Activated CD4-positive, alpha-beta T cell treated with anti-CD3 and anti-CD28 coated beads for 1 hour (primary cell): Measurements from ENCODE around the gene APOB.

Experiments used
- DNase-seq: peaks from one replicate; pipeline ENCODE4 v3.0.0-alpha.2; 2020

Gene APOB

DNA sequence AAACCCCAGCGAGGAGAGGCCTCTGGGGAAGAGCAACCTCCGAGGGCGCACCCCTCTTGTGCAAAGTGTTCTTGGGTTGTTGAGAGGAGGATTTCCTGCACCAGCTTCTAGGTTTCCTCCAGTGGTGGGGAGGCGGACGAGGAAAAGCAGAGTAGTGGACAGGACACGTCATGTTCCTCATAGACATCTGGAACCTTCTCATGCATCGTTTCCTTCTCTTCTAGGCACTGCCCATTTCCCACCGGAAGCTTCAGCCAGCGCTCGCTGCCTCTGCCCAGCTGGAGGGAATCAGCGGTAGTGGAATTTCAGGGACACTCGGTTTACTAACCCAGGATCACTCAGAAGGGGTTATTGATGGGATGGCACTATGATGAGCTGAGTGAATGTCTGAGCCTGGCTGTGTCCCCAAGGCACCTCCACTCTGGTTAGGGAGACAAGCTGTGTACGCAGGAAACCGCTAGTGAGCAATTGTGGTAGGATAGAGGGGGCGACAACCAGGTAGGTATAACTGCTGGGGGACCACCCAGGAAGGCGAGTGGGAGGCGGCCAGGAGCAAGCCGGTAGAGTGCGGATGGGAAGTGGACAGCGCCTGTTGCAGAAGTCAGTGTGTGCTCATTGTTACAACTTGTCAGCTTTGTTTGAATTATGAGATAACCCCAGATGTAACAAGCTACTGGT lies 960 bp upstream of the APOB start:
- DNase-seq: no peak

DNA sequence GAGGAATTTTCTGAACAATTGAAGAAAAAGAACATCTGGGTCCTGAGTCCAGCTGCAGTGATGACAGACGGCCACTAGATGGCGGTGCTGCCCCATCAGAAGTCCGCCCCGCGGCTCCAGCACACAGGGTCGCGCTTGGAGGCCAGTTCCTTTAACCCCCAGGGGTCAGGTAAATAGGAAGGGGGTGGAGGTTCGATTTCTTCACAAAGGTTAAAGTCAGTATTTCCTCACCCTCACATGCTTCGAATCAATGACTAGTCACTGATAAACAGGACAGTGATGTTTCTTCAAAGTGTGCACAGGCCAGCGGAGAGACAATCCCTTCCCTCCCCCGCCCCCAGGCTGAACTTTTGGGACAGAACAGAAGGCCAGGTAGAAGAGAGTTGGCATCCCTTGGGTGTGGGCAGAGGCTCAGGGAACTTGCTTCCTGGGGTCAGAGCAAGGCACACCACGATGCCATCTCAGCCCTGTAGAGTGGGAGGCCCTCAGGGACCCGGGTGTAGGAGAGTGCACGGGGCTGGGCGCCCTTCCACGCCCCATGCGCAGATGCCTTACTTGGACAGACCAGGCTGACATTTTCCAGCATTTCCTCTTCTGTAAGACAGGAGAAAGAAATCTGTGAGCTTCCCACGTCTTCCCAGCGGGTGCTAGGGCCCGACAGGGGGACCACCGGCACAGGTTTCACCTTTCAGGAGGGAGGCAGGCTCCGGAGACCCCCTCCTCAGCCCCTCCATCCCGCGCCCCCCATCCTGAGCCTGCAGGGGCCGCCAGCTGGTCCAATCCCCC lies 722 bp downstream of the APOB start:
- DNase-seq: peak; percentile 33

DNA sequence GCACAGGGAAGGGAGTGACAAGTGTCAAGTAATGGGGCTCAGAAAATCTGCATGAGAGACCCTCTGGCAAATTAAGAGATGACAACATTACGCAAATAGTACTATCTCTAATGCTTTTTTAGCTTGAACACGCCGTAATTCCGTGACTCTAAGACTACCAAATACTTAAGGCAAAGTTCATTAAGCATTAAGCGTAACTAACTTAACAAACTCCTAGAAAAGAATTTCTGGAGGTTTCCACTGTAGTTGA lies 1.2 kb downstream of the APOB start:
- no peak for DNase-seq

DNA sequence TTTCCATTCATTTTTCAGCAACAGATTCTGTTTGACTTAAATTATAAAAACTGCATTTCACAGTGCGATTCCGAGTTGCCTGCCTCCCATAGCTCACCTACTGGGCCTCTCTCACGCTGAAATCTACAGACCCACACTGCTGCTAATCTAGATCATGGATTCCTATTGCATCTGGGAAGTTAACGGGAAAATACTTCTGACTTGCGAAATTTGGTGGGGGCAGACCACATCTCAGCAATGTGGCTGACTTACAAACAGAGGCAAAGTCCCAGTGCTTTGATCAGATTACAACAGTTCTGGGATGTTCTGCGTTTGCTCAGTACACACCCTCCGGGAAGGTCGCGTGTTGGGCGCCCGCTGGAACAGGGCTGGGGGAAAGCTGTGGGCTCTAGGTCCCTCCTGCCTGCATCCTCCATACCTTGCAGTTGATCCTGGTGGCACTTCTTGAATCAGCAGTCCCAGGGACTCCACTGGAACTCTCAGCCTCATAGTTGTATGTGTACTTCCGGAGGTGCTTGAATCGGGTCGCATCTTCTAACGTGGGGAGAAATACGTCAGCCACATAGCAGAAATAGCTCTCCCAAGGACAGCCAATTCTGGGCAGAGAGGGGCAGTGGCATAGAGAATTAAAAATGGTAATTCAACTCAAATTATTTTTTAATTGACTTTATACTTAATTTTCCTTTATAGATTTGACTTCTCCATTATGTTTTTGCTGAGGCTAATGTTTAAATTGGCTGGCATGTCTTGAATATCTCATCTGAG lies 1.7 kb downstream of the APOB start:
- no peak for DNase-seq

DNA sequence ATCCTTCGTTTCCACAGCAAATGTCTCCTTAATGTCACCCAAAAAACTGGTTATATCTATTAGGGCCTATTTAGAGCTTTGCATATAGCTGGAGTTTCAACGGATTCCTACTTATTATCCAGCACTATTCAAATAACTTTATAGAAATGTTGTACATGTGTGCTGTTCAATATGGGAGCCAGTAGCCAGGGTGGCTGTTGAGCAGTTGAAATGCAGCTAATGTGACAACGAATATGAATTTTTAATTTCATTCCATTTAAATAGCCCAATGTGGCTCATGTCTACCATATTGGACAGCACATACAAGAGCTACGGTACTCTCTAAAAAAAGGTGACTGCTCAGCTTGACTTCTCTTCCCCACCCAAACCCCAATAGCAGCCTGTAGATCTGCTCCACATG lies 2.4 kb downstream of the APOB start:
- no peak for DNase-seq

DNA sequence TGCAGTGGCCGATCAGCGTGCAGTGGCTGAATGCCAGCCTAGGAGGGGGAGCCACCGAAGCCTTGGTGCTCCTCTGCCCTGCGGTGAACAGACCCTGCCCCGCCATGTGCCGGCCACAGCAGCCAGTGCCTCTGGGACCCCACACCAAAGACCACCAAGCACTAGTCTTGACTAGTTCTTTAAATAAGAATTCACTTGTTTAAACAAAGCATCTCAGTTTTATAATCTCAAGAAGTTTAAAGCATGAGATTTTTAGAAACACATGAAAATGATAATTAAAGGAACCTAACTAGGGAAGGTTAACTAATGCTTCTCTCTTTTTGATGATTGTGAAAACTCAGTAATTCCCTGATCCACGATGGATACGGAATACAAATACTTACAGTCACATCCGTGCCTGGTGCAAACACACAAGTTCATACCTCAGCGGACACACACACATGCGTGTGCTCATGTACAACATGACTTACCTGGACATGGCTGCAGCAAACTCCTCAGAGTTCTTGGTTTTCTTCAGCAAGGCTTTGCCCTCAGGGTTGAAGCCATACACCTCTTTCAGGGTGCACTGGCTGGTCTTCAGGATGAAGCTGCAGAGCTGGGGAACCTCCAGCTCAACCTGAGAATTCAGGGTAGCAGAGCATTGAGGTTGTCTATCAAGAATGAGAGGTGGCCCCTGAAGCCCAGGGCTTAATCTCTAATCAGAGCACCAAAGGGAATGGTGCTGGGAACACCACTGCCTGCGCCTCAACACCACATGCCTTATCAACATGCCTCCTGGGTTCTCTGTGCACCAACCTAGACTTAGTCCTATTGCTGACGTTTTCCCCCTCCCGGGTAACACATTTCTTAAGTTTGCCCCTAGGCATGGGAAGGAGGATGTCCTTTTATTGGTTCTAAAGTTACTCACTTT lies 3.1 kb downstream of the APOB start:
- DNase-seq: no peak

DNA sequence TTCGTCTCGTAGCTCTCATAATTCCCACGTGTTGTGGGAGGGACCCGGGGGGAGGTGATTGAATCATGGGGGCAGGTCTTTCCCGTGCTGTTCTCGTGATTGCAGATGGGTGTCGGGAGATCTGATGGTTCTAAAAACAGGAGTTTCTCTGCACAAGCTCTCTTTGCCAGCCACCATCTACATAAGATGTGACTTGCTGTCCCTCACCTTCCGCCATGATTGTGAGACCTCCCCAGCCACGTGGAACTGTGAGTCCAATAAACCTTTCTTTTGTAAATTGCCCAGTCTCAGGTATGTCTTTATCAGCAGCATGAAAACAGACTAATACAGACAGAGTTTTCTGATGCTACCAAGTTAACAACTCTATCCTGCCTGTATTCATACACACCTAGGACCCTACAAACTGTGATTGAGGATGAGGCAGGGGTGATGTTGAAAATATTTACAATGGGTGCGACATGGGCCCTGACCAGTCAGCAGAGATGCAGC lies 3.9 kb downstream of the APOB start:
- DNase-seq: no peak

DNA sequence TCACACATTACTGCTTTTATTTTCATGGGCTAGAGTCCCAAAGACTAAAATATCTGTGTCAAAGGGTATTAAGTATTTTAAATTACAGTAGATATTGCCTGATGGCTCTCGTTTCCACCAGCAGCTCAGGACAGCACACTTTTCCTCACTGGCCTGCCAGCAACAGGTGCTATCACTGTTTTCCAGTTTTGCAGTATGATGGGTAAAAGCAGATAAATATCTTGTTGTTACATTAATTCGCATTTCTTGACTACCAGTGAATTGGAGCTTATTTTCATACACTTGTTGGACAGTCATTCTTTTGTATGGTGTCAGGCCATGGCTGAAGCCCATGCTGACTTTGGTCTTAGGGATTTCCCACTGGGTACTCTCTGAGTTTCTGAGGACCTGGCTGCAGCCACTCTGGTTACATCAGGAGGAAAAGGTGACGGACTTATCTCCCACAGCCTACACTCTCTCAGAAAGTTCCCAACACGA lies 4.8 kb downstream of the APOB start:
- DNase-seq: no peak

DNA sequence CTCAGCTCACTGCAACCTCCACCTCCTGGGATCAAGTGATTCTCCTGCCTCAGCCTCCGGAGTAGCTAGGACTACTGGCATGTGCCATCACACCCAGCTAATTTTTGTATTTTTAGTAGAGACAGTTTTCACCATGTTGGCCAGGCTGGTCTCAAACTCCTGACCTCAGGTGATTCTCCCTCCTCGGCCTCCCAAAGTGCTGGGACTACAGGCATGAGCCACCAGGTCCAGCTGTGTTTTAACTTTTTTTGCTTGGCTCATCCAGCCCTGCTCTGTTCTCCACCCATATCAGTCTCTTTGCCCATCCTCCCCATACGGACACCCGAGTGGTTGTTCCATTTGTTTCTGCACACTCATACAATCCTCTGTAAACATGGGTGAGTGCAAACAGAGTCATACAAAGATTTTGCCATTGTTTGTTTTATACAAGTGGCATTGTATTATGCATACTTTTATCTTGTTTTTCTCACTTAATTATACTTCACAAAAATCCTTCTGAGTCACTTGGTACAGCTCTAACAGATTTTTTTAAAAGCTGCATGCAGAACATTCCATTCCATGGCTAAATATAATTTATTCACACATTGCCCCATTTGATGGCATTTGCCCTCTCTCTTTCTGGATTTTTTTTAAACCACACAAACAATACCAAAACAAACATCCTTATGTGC lies 5.3 kb downstream of the APOB start:
- no peak for DNase-seq

DNA sequence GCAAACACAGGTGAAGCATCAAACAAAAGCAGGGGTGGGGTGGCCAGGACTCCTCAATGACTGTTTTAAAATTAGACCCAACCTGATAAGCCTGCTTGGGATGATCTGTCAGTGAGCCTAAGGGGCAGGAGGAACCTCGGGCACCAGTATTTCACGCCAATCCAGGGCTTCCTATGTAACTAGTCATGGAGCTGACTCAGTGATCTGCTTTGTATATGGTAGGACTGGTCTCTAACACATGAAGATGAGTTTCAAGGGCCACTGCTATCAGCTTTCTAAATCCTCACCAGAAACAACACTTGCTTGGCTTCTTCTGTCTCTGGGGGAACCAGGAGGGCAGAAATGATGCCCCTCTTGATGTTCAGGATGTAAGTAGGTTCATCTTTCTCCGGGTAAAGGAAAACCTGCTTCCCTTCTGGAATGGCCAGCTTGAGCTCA lies 6.2 kb downstream of the APOB start:
- DNase-seq: no peak

DNA sequence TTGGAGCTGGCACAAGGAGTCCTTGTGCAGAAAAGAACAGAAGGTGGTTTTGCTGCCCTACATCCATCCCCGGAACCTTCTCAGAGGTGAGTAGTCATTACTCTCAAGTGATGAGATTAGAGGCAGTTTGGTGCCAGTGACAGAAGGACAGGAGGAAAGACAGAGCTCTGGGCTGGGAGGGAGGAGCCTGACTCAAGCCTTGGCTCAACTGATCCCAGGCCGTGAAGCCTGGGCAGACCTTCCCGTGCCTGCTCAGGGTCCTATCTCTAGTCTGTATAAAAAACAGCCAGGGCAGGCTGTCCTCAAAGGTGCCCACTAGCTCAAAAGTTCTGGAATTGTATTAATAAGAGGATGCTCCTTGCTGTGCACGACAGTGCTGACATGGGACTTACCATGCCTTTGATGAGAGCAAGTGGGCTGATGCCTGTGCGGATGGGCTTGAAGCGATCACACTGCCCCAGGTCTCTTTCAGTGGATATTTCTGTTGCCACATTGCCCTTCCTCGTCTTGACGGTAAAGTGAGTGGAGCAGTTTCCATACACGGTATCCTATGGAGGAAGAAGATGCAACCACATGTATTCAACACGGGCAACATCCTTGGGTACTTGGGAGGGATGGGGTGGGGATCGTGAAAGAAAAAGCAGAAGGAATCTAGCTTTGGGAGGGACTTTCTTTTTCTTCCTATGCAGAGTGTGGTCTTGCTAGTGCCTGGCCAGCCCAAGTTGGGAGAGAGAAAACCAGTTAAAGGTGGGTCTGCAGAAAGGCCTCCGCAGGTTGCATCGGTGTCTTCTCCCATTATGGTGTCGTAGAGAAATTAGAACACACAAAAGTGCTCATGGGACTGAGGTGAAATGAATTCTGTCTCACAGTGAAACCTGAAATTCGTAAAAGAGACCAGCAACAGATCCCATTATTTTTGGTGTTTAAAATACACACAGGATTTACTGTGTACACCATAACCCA lies 6.9 kb downstream of the APOB start:
- no peak for DNase-seq

DNA sequence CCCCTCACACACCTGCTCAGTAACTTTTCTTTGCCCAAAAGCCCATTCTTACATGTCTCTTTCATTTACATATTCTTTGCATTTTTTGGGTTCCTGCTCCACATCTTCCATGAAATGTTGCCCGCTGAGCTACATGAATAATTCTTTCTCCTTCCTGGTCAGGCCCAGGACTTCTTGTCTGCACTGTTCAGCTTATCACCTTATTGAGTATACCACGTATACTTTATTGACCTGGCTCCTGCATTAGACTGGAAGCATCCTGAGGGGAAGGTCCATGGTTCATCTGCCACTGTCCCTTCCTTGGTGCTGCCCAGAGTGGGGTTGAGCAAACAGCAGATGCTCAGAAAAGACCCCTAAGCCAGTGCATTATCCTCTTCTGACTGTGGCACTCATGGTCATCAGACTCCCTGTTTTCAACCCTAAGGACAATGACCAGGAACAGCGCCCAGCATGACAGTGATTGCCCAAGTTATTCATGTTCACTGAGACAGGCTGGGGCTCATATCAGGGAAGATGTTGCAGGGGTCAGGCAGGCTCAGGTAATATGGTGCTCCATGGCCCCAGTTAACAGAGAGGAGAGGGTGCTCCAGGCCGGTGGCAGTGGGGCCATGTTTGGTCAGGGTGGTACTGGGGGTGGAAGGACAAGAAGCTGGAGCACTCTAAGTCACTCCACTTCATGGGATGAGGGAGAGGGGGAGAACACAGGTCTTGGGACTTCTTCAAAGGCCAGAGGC lies 7.7 kb downstream of the APOB start:
- DNase-seq: no peak

DNA sequence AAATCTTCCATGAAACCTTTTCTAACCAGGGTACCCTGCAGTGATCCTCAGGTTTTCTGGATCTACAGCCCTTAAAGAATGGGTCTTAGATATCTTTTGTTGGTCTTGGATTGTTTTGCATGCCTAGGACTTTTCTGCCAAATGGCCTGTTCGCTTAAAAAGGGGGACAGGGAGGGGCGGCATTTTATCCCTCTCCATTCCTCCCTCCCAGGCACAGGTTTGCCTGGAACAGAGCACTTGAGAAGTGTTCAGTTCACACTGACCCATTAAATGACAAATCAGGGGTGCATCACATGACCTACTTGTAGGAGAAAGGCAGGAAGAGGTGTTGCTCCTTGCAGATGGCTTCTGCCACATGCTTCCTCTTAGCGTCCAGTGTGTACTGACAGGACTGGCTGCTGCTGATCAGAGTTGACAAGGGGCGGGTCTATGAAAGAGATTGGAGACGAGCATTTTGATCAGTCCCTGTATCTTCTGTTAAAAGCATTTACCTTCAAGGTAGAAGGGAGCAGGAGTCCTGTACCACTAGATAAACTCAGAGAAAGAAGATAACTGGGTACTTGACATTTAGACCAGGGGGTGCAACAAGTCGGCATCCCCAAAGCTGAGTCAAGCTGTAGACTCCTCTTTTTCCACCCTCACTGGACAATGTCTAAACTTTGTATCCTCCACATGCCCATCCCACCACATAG lies 8.4 kb downstream of the APOB start:
- no peak for DNase-seq

DNA sequence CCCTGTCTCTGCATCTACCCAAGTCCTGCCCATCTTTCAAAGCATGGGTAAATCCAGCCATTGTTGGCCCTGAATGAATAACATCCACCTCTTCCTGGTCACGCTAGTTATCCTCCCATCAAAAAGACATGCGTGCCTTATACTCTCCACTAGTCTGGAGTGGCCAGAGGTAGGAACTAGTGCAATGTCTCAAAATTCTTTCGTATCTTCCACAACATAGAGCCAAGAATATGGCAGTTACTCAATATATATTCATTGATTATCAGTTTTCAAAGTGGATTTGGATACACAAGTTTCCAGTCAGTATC lies 8.9 kb downstream of the APOB start:
- no peak for DNase-seq

DNA sequence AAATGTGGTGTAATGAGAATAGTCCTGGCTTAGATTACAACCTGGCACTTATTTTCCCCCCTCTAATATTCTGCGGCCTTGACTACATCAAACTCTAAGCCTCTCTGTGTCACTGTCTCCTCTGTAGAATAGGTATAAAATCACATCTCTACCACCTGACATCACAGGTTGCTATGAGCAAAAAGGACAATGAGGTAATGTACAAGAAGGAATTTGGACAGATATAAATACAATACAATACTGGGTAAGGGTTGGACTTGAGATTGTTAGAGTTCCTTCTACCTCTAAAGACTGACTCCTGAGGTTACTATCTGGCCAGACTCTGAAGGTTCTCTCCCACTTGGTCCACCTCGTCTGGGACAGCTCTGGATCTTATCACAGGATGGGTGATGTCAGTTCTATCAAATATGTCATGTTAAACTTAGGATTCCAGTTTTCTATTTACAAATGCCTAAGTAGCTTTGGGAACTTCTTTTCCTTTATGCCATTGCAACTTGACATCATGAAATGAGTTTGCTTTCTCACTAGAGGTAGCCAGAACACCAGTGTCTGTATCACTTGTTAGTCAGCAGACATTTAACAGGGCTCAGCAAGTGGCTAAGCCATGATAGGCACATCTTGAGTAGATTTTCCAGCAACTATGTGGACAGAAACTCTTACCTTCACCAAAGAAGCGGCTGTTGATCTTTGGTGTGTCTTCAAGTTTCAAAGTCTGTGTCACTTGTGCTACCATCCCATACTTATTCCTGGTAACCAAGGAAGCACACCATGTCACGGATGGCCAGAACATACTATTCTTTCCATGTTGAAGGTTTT lies 9.5 kb downstream of the APOB start:
- DNase-seq: no peak

DNA sequence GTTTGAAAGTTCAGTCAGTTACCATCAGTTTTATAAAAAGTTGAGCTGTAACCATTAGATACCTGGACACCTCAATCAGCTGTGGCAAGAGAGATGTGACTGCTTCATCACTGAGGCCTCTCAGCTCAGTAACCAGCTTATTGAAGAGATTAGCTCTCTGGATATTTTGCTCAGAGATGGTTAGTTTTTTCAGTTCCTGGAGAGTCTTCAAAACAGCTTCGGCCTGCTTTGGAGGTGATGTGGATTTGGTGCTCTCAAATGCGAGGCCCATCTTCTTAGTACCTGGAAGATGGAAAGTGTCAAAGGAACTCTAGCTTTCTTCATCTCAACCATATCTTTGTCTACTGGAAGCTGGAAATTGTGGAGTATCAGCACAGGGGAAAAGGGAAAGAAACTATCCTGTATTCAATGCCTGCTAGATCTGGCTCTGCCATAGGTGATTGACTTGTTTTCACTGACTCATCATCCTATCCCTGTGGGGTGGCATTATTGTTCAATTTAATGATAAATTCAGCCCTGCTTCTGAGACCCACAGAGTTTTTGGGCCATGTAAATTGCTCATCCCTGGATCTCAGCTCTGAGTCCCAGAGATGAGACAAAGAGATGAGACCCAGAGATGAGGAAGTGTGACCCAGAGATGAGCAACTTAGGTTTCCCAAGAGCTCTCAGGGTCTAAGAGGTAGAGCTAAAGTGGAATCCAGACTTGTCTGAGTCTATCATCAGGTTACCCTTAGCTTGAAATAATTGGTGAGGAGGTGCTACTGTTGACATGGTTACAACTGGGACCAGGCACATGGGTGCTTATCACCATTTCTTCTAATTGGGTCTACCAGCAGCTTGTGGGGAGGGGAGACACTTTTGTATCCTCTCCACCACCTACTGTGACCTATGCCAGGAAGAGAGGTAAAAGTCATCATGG lies 10.4 kb downstream of the APOB start:
- no peak for DNase-seq

DNA sequence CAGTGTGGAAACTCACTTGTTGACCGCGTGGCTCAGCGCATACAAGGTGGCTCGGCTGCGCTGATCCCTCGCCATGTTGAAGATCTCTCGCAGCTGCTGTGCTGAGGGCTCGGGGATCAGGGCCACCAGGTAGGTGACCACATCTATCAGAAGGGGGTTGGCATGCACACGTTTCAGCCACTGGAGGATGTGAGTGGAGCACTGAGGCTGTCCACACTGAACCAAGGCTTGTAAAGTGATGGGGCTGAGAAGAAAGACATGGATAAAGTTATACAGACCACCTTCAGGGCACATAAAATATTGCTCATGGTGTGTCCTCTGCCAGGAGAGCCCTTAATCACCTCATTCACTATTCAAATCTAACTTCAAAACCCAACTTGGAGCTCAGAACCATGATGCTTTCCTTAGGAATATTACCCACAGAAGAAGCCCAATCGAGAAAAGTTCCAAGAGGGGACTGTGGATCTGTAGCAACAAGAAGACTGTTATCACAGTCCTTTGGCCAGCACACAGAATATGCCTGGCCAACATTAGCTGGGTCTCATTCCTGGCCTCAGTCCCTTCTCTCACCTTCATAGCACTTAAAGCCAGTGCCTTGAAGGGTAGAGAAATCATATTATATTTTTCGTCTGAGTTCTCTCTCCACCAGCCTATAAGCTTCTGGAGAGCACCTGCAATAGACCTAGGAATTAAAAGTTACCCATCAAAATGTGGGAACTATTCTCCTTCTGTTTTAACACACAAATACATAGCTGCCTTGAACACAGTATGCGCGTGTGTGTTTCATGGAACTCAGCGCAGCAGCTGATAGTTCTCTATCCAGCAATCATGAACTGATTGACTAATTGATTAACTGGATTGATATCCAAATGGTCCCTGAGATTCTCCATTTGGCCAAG lies 11.3 kb downstream of the APOB start:
- no peak for DNase-seq
